Fibroblast of pulmonary artery (primary cell): ENCODE measurements around the gene ZBTB38.

Source experiments
- DNase-seq: peaks from one replicate; pipeline ENCODE4 v3.0.0-alpha.2; 2010; ENCODE audit warnings: low read depth
- H3K4me3 ChIP-seq: replicated peaks from 2 replicates; pipeline ENCODE4 v1.5.1; 2011; ENCODE audit warnings: low read depth, mild to moderate bottlenecking, control low read depth, low read length, moderate library complexity
- TF ChIP-seq, protein P1 (sequence below): IDR thresholded peaks from 2 replicates; pipeline ENCODE4 v1.5.1; 2011; ENCODE audit warnings: mild to moderate bottlenecking, control low read depth, low read length, inconsistent platforms; ENCODE audit errors: missing control alignments

The ZBTB38 gene

DNA sequence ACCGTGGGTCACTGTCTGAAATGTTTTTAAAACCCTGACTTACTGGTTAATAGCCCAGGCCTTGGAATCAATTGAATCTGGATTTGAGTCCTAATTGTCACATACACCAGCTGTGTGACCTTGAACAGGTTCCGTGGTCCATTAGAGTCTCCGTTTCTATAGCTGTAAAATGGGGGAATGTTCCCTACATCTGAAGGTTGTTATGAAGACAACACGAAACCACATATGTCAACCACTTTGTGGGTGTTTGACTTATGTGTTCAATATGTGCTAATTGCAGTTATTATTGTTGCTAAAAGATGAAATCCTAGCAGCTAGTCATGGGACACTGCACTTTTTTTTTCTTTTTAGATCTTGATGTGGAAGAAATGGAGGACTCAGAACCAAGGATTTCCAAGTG lies 35.3 kb downstream of the ZBTB38 start:
- DNase-seq: no peak
- H3K4me3 ChIP-seq: no peak overlapping the region
- TF ChIP-seq, protein P1, sequence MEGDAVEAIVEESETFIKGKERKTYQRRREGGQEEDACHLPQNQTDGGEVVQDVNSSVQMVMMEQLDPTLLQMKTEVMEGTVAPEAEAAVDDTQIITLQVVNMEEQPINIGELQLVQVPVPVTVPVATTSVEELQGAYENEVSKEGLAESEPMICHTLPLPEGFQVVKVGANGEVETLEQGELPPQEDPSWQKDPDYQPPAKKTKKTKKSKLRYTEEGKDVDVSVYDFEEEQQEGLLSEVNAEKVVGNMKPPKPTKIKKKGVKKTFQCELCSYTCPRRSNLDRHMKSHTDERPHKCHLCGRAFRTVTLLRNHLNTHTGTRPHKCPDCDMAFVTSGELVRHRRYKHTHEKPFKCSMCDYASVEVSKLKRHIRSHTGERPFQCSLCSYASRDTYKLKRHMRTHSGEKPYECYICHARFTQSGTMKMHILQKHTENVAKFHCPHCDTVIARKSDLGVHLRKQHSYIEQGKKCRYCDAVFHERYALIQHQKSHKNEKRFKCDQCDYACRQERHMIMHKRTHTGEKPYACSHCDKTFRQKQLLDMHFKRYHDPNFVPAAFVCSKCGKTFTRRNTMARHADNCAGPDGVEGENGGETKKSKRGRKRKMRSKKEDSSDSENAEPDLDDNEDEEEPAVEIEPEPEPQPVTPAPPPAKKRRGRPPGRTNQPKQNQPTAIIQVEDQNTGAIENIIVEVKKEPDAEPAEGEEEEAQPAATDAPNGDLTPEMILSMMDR: no peak

- TF ChIP-seq, protein P1: no peak
- DNase-seq: peak; percentile 82
- no peak overlapping the region for H3K4me3 ChIP-seq
Observed at GRCh38 chr3:141405025-141405424, 36.7 kb downstream of the ZBTB38 start.

DNA sequence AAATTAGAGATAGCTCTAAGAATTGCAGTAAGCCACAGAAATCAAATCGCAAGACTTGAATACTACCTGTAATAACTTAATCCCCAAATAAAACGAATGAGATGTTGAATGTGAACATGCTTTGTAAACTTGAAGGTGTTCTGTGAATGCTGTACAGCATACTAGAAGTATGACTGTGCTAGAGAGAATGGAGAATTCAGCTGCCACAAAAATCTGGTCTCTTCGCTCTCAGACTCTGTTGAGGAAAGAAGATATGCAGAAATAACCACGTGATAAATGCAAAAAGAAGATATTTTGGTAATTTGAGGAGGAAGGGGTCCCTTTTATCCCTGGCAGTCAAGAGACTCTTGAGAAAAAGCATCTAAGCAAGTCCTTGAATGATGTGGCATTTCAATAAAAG lies 37.3 kb downstream of the ZBTB38 start:
- H3K4me3 ChIP-seq: no peak overlapping the region
- no peak for DNase-seq
- TF ChIP-seq, protein P1: no peak

DNA sequence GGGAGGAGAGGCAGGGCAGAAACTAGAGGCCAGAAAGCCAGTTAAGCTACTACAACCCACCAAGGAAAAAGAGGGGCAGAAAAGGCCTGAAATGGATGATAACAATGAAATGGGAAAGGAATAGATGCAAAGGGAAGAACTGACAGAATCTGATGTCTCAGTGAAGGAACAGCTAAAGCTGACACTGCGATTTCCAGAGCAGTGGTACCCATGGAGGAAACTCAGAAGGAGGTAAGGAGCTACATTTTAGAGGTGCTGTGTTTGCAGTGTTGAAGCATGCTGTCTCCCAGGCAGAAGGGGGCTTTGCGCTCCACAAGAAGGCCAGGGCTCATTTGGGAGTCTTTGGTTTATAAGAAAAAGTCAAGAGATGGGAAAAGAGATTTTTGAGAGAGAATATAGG lies 38.0 kb downstream of the ZBTB38 start:
- TF ChIP-seq, protein P1: no peak
- DNase-seq: no peak
- no peak overlapping the region for H3K4me3 ChIP-seq

DNA sequence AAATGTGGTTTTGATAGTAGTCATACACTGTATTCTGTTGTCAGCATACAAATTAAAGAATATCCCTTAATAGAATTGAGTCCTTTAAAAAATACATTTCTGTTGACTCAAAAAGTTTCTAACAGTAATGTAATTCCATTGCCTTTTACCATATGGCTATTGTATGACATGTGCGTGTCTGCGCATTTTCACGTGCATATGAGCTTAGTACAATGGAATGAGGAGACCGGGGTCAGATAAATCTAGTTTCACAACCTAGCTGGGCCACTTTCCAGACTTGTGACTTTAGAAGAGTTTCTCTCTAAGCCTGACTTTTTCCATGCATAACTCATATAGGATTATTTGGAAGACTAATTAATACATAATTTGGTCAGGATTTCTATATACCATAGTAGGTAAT lies 38.7 kb downstream of the ZBTB38 start:
- DNase-seq: peak; percentile 99
- TF ChIP-seq, protein P1: no peak
- H3K4me3 ChIP-seq: no peak overlapping the region

DNA sequence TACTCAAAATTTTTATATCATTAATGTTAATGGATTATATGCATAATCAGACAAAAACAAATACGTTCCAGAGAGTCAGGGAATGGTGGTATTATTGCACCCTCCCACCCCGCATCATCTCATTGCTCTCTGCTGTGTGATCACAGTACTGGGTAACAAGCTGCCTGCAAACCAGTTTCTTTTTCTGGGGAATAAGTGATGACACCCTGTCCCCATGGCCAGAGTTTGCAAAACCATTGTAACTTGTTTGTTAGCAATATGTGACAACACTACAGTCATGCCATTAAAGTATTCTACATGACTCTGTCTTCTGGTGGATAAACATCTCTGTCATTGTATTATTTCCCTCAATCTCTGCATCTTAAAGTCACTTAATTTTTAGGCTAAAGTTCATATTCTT lies 39.5 kb downstream of the ZBTB38 start:
- H3K4me3 ChIP-seq: no peak overlapping the region
- TF ChIP-seq, protein P1: no peak
- no peak for DNase-seq

DNA sequence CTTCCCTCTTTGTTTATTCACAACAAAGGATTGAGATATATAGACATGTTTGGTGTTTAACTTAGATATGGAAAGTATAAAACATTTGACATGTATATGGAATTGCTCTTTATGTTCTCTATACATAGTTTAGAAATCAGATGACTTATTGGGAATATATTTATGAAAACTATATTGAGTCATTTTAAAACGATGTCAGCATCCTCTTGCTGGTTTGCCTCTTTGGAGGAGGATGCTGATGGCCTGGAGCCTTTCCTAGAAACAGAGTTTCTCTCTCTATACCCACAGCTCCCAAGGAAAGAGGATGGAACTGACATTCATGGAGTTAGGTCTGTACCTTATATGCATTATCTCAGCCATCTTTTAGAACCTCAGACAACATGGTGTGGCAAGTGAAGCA lies 40.3 kb downstream of the ZBTB38 start:
- H3K4me3 ChIP-seq: no peak overlapping the region
- no peak for DNase-seq
- TF ChIP-seq, protein P1: no peak
